ENCODE measurements around the gene ACTL7B.

- TF ChIP-seq, protein P1, sequence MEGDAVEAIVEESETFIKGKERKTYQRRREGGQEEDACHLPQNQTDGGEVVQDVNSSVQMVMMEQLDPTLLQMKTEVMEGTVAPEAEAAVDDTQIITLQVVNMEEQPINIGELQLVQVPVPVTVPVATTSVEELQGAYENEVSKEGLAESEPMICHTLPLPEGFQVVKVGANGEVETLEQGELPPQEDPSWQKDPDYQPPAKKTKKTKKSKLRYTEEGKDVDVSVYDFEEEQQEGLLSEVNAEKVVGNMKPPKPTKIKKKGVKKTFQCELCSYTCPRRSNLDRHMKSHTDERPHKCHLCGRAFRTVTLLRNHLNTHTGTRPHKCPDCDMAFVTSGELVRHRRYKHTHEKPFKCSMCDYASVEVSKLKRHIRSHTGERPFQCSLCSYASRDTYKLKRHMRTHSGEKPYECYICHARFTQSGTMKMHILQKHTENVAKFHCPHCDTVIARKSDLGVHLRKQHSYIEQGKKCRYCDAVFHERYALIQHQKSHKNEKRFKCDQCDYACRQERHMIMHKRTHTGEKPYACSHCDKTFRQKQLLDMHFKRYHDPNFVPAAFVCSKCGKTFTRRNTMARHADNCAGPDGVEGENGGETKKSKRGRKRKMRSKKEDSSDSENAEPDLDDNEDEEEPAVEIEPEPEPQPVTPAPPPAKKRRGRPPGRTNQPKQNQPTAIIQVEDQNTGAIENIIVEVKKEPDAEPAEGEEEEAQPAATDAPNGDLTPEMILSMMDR (IDR thresholded peaks at IDR 0.05; ENCODE audit: borderline replicate concordance, extremely low read depth, low read length, poor library complexity, severe bottlenecking): no peak
- no peak for TF ChIP-seq EZH2 (IDR thresholded peaks at IDR 0.05; ENCODE audit: borderline replicate concordance, low read depth, low read length, severe bottlenecking)
Measured at GRCh38 chr9:108836781-108837180, 19.0 kb downstream of the ACTL7B start.
